ENCODE measurements around the gene BBOX1.
"Not testable (repeated sequence)": the region's sequence is repeated elsewhere in the genome, so short reads cannot be mapped to it uniquely, and the experiment has no call there.

The BBOX1 gene, protein sequence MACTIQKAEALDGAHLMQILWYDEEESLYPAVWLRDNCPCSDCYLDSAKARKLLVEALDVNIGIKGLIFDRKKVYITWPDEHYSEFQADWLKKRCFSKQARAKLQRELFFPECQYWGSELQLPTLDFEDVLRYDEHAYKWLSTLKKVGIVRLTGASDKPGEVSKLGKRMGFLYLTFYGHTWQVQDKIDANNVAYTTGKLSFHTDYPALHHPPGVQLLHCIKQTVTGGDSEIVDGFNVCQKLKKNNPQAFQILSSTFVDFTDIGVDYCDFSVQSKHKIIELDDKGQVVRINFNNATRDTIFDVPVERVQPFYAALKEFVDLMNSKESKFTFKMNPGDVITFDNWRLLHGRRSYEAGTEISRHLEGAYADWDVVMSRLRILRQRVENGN

DNA sequence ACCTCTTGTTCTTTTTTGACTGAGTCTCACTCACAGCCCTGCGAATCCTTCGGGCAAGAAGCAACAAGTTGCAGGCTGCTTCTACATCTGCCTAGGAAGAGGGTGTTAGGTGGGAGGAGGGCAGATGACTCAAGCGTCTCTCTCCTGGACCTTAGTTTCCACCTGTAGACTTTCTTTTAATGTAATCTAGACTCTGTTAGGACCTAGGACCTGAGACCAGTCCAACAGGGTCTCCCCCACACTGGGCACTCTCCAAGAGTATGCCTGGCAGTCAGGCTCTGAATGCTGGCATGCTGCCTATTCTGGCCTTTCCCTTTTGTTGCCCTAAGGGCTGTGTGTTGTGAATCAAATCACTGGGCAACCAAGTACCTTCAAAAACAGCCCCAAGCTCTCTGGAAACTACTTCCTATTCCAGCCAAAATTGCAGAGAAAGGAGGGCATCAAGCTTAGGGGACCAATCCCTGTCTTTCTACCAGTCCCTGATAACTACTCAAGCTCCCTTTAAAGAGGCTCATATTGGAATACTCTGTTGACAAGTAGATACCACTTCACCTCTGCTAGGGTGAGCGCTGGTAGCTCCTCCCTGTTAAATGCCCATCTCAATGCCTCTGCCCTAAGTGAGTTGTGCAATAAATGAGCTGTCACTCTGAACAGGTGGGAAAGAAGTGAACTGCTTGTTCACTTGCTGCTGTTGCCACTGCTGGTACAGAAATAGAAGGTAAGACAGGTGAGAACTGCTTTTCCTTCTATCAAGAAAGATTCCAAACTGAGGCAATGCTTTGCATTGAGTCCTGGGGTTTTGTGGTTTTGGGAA, at the start of gene BBOX1:
BBOX1 (plus strand) TSS at position 514 of the 814 bp plus-strand sequence. CDS start 14,616 bp downstream, outside the sequence.
- no peak for DNase-seq

DNA sequence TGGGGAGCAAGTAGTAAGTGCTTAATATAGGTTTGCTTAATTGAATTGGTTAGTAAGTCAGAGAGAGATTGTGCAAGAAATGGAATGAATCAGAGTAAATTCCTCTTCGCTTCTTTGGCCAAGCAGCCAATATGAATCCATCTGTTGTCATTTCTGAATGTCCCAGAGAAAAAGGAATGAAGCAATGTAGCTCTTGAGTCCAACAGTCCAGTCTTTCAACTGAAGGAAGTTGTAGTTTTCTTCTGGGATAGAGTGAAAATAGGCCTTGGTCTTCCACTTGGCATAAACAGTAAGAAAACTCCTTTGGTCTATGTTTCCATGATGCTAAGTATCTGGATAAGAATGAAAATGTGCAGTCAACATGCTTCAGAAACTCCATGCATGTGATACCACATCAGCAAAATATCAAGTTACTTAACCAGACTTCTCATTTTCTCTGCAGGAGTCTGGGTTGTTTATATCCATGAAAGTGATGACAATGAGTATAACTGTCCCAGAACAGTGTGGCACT, 48.5 kb upstream of the BBOX1 start:
- no peak for DNase-seq

DNA sequence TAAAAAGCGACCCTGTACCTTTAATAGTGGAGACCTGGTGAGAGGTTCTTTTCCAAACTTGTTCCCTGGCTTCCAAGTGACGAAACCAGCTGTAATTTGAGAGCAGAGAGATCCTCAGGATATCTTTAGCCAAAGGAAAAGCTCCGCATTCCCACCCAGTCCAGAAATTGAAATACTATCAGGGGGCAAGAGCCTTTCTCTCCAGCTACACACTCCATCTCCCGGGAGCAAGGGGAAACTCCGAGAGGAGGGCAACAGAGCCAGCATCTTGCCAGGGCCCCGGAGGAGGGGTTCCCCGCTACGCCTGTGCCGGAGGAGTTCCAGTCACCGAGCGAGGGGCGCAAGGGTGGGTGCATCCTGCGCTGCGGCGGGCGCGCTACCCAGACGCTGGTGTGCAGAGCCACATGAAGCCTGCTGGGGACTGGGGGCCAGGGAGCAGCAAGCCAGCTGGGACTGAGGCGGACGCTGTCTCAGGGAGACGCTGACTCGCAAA, 46.6 kb upstream of the BBOX1 start, which contains the start of gene FIBIN:
FIBIN (plus strand) TSS at position 148 of the 493 bp plus-strand sequence. CDS start 415 bp downstream, outside the sequence.
- DNase-seq, result no peak

DNA sequence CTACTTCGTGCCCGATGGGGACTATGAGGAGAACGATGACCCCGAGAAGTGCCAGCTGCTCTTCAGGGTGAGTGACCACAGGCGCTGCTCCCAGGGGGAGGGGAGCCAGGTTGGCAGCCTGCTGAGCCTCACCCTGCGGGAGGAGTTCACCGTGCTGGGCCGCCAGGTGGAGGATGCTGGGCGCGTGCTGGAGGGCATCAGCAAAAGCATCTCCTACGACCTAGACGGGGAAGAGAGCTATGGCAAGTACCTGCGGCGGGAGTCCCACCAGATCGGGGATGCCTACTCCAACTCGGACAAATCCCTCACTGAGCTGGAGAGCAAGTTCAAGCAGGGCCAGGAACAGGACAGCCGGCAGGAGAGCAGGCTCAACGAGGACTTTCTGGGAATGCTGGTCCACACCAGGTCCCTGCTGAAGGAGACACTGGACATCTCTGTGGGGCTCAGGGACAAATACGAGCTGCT, 46.0 kb upstream of the BBOX1 start:
- DNase-seq, result no peak

DNA sequence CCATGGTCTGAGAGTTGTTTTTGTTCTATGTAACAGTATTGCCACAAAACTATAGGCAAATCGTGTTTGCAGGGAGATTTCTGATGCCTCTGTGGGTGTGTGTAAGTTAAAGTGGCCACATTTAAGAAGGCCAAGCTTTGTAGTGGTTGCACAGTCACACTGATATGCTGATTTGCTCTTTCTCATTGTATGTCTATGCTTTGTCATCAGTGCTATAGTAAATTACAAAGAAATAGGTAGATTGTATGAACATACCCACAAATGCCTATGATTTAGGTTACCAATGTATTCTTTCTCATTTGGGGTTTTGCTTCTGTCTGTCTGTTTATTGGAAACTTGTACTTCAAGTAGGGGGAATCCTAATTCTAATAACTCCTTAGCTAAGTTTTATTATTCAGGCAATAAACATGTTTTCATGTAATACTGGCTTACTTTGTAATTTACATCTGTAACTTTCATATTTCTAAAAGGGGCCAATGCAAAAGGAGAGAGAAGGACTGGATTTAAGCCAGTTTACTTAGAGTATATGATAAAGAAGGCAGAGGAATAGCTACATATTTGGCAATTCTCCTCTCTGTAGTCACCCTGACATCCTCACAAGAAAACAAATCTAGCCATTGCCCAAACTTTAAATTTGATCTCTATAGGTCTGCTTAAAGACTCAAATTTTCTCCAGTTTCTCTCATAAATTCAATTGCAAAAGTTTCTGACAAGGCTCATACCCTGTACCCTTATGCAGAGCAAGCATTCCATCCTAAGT, 44.7 kb upstream of the BBOX1 start:
- DNase-seq, result no peak

DNA sequence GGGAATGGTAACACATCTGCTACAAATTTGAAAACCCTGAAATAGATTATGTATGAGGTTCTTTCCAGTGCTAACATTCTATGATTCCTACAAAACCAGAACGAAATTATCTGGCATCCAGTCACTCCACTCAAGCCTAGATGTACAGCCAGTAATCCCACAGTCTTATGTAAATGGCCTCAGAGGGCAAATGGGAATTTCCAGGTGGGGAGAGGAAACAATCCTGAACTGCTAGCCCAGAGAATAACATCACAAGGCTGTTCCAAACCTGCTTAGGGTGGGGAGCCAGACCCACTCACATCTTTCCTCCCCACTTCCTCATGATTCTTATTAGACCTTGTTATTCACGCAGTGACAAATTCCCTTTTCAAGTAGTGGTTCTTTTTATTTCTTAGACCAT, 43.2 kb upstream of the BBOX1 start:
- no peak for DNase-seq

DNA sequence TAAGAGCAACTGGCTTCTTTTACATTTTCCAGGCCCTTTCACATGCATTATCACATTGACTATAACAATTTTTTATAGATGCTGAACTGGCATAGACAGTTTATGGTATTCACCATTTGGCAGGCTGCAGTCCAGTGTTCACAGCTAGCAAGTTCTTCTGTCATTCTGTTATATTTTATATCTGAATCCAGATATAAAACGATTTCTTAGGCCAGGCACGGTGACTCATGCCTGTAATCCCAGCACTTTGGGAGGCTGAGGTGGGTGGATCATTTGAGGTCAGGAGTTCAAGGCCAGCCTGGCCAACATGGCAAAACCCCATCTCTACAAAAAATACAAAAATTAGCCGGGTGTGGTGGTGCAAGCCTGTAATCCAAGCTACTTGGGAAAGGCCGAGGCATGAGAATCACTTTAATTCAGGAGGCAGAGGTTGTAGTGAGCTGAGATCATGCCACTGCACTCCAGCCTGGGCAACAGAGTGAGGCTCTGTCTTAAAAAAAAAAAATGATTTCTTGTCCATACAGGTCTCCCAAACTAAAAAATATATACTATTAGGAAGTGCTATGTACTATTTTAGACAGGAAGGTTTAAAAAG, 39.4 kb upstream of the BBOX1 start:
- DNase-seq, result not testable (repeated sequence)

DNA sequence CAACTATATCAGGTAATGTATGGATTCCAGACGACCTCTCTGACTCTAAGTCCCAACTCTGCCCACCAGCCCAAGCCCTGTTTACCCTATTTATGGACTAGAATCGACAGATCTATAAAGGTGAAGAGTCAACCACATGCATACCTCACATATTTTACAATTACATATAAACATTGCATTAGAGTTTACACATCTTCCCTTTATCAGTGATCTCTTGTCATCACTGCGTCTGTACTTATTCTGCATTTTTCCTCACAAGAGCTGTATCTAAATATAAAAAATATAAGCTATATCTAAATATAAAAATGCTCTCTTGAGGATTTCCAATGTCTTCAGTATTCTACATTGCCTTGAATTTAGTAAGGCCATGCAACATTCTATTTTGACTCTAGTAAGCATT, 38.2 kb upstream of the BBOX1 start:
- DNase-seq, result no peak

DNA sequence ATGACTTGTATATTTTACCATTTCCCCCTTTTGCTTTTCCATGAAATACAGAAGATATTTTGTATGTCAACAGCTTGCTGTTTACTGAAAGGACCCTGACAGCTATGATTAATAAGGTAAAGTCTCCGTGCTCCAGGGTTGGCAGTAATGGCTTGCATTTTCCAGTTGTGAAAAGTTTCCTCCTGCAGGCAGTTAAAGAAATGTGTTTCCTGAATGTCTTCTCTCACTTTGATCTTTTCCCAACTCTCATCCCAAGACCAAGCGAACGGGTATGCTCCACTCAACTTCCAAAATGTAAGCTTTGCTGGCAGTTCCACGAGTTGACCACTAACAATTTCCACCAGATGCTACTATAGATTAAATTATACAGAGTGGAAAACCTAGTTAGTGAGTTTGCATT, 37.8 kb upstream of the BBOX1 start:
- DNase-seq, result no peak

DNA sequence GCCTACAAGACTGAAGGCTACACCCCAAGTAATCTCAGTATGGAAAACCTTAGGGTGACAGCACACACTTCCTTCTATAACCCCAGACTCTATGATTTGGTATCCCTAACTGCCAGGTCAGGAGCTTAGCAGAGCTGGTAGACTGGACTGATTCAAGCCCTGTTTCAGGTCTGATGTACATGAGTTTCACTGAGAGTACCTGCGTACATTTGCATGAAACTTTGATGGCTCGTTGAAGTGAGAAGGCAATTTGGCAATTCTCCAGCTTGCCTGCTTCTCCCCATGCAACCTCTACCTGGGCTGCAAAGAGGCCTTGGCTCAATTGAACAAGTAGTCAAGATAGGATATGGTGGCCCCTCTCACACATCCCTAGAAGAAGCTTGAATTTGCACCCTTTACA, 36.5 kb upstream of the BBOX1 start:
- DNase-seq, result no peak

DNA sequence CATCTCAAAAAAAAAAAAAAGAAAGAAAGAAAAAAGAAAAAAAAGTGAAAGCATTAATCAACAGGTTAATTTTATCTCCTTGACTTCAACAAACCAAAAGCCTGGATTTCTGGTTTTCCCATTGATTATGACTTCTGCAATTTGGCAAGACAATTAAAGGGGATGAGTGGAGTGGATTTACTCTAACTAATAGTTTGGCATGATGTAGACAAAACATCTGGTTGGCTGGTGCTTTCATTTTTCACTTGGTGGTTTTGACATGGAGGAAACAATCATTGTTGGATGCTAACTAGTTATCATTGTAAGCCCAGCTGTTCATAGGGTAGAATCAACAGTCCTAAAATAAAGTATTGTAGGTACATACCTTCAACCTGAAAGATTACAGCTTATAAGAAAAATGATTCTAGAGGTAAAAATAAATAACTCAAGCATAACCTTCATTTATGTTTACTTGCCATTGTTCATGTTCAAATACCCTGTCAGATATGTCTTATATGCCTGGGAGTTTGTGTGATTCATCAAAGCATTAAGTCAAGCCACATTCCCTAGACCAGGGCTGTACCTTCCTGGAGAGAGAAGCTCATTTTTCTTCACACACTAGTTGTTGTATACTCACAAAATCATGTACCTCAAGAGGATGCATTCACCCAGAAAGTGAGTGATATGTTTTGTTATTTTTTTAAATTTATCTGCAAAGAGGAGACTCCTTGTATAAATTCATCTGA, 31.6 kb upstream of the BBOX1 start:
- no peak for DNase-seq

DNA sequence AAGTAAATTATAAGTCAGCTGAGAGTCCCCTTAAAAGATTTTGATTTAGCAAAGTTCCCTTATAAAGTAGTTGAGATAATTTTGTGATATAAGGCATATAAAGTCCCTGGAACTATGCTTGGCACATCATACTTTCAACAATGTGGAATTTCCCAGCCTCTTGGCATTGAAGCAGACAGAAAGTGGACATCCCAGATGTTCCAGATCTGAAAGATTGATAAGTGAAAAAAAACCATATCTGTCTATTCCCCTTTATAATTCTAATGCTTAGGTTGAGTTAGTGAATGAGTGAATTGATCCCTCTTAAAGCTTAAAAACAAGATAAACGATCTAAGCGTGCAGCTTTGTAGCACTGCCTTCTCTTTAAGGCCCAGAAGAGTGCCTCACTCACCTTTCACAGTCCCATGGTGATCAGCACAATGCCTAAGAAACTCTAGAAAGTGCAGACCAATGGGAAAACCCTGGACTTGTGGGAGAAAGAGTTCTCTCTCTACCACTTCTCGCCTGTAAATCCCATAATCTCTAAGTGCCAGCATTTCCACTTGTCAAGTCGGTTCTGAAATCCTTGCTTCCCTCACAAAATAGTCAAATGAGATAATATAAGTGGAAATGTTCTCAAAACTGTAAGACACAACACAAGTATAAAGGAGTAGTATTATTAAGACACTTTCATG, 28.9 kb upstream of the BBOX1 start:
- DNase-seq, result no peak

DNA sequence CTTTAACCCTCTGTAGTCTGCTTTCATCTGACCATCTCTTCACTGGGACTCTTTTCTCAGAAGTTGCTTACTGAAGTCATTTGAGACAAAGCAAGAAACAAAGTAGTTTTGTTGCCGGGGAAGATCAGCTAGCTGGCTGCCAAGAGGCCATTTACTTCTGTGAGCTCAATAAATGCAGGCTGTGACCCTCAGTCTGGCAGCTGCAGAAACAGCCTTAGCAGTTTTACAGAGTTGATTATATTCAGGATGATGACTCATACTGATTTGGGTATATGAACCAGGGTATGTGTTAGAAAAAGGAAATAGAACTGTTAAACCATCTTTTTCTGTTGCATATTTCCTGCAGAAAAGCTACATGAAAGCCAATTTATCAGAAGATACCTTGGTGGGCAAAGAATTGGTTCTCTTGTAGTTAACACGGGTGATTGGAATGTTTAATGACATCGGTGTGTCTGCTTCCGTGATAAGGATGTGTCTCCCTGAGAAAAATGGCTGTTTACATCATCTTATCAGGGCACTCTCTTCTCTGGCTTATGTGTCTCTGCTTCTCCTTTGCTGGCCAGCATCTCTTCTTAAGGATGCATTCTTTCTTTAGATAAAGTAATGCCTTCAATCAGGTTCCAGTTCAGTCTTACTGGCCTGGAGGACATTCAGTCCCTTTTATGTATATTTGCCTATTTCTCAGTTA, 28.2 kb upstream of the BBOX1 start:
- no peak for DNase-seq

DNA sequence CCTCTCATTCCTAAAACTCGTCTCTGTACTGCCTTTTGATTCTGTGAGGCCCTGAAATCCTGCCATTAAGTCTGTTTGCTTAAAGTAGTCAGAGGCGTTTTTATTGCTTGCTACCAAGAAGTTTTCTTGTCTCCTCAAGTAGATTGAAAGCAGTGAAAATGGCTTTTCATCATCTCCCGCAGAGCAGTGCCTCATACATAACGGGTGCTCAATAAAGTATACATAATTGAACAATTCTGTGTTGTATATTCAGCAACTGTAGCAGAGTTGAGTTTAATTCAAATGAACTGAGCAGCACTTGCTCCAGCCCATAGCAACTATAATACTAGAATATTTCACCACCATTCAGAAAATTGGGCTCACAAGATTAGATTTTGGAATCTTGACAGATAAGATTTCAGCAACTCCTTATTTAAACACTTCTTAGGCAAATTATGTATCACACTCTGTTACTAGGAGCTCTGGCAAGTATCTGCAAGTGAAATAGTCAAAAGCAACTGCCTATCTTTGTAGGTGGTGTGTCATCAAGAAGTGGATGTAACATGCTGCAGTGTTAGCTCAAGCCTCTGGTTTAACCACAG, 26.7 kb upstream of the BBOX1 start:
- DNase-seq, result no peak

DNA sequence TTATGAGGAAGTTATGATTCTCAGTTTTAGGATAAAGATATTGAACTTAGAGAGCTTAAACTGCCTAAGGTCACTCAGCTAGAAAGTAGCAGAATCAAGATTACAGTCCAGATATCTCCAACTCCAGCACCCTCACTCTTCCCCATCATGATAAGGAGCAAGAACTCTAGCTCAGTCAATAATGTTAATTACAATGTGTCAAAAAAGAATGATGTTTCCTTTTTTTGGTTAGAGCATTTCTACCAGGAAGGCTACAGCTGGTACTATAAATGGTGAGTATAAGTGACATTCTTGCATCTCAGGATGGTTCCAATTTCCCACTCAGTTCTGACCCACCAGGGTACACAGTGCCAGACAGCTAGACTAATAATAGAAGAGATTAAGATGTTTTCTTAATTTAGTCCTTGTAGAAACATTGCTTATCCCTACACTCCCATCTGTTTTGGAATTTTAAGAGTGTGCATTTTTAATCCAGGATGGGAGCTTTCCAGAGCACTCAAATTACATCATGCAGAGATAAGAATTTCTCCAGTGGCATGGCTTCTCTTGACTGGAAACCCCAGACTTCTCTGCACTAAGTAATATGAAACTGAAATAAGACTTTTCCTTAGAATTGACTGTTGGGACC, 21.6 kb upstream of the BBOX1 start:
- no peak for DNase-seq

DNA sequence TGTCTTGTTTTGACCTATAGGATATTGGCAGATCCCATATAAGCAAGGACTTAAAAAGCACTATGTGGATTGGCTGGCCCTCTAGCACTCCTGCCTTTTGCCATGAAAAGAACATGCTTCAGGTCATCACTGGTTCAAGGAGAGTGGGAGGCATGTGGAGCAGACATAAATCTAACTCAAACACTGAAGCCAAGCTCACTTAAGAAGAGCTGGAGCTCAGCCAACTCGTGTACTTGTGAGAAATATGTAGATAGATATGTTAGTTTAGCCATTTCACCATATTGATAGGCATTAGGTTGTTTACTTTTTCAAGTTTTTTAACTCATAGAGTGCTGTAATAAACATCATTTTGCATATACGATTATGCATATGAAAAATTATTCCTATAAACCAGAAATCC, 19.9 kb upstream of the BBOX1 start:
- no peak for DNase-seq

DNA sequence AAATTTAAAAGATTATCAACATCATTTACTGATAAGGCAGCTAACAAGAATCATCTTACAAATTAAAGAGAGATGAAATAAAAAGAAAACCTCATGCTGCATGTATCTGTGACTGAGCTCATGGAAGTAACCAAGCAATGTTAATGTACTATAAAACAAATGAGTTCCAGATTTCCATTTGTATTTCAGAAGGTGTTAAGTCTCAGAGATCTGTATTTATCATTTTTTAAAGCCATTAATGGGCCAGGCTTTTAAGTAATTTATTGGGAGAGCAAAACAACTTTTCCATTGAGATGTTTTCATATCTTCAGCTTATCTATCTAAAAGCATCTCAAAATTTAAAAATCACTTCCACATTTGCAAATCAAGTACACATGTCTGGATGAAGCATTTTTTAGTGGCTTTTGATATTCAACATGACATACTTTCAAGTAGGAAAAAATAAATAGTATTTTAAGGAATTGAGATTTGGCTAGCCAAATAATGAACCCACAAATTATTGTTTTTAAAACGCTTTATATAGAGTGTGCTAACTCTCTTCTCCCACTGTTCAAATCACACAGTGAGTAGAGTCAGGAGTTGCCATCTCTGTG, 17.9 kb upstream of the BBOX1 start:
- DNase-seq, result no peak

DNA sequence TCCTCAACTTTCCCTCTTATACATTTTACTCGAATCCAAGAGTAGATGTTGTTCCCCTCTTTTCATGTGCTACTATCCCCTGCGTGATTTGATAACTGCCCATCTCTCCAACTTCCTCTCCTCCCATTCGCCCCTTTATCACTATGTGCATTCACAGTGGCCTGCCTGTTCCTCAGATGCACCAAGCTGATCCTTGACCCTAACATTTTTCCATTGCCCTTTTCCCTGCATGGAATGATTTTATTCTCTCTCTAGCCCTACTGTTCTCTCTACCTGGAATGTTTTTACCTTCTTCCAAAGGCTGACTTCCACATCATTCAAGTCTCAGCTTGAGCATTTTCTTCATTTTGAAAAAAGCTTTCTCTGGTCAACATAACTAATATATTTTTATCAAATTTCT, 15.8 kb upstream of the BBOX1 start:
- DNase-seq, result no peak

DNA sequence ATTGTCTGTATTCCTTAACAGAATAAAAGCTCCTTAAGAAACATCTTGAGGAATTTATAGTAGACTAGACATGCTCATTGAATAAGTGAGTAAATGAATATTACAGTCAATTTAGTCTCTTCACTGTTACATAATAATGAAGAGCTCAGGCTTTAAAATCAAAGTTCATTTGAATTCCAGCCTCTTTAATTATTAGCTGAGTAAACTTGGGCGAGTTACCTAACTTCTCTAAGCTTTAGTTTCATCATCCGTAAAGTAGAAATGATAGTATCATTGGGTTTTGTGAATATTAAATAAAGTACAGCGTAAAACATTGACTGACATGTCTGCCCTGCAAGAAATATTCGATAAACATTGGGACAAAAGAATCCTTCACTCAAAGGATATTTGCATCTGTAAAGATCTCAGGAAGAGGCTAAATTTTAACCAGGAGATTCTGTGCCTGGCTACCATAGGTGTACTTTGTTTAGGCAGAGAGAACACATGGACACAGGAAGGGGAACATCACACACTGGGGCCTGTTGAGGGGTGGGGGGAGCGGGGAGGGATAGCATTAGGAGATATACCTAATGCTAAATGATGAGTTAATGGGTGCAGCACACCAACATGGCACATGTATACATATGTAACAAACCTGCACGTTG, 15.2 kb upstream of the BBOX1 start:
- no peak for DNase-seq

All from CD4-positive, alpha-beta T cell treated with Interleukin-12 subunit alpha and Interleukin-12 subunit beta, for 1 hour (primary cell).